ENCODE results near the gene FMN1.

FMN1 gene

GRCh38 chr15:33040496-33040895 is 154.0 kb downstream of the FMN1 start:
- H3K36me3 ChIP-seq (ENCODE audit: control insufficient read depth, low read depth, low read length): no peaks in the 10 kb centered on the region
- H3K9me3 ChIP-seq (ENCODE audit: control insufficient read depth, low read depth, low read length): no peaks in the 10 kb centered on the region
- H3K9ac ChIP-seq (ENCODE audit: low read length): no peak overlapping the region
- no peak overlapping the region for H3K4me3 ChIP-seq (ENCODE audit: low read length)
- no peaks in the 10 kb centered on the region for H3K4me1 ChIP-seq (ENCODE audit: control insufficient read depth, low read depth, low read length)
- H3K27me3 ChIP-seq (ENCODE audit: control insufficient read depth, insufficient read depth, low read length): no peaks in the 10 kb centered on the region
- no peak overlapping the region for H3K27ac ChIP-seq (ENCODE audit: low read length)

GRCh38 chr15:33034588-33034987 is 159.9 kb downstream of the FMN1 start:
- H3K36me3 ChIP-seq (ENCODE audit: control insufficient read depth, low read depth, low read length): no peaks in the 10 kb centered on the region
- no peak overlapping the region for H3K27ac ChIP-seq (ENCODE audit: low read length)
- H3K4me1 ChIP-seq (ENCODE audit: control insufficient read depth, low read depth, low read length): no peaks in the 10 kb centered on the region
- no peak overlapping the region for H3K9ac ChIP-seq (ENCODE audit: low read length)
- no peak overlapping the region for H3K4me3 ChIP-seq (ENCODE audit: low read length)
- no peaks in the 10 kb centered on the region for H3K27me3 ChIP-seq (ENCODE audit: control insufficient read depth, insufficient read depth, low read length)
- no peaks in the 10 kb centered on the region for H3K9me3 ChIP-seq (ENCODE audit: control insufficient read depth, low read depth, low read length)

GRCh38 chr15:33032053-33032452 is 162.5 kb downstream of the FMN1 start:
- no peaks in the 10 kb centered on the region for H3K9me3 ChIP-seq (ENCODE audit: control insufficient read depth, low read depth, low read length)
- no peak overlapping the region for H3K4me3 ChIP-seq (ENCODE audit: low read length)
- H3K27ac ChIP-seq (ENCODE audit: low read length): no peak overlapping the region
- no peaks in the 10 kb centered on the region for H3K27me3 ChIP-seq (ENCODE audit: control insufficient read depth, insufficient read depth, low read length)
- H3K9ac ChIP-seq (ENCODE audit: low read length): no peak overlapping the region
- H3K4me1 ChIP-seq (ENCODE audit: control insufficient read depth, low read depth, low read length): no peaks in the 10 kb centered on the region
- H3K36me3 ChIP-seq (ENCODE audit: control insufficient read depth, low read depth, low read length): no peaks in the 10 kb centered on the region

- no peaks in the 10 kb centered on the region for H3K9me3 ChIP-seq (ENCODE audit: control insufficient read depth, low read depth, low read length)
- no peak overlapping the region for H3K9ac ChIP-seq (ENCODE audit: low read length)
- H3K4me3 ChIP-seq (ENCODE audit: low read length): no peak overlapping the region
- no peaks in the 10 kb centered on the region for H3K27me3 ChIP-seq (ENCODE audit: control insufficient read depth, insufficient read depth, low read length)
- H3K36me3 ChIP-seq (ENCODE audit: control insufficient read depth, low read depth, low read length): no peaks in the 10 kb centered on the region
- no peaks in the 10 kb centered on the region for H3K4me1 ChIP-seq (ENCODE audit: control insufficient read depth, low read depth, low read length)
- H3K27ac ChIP-seq (ENCODE audit: low read length): no peak overlapping the region
These were observed 163.1 kb downstream of the FMN1 start for GRCh38 chr15:33031324-33031821.

GRCh38 chr15:33030315-33030714 is 164.2 kb downstream of the FMN1 start:
- Histone ChIP-seq H3K4me3 (ENCODE audit: low read length) (no peak overlapping the region), H3K27me3 (ENCODE audit: control insufficient read depth, insufficient read depth, low read length) (no peaks in the 10 kb centered on the region), H3K27ac (ENCODE audit: low read length) (no peak overlapping the region), H3K4me1 (ENCODE audit: control insufficient read depth, low read depth, low read length) (no peaks in the 10 kb centered on the region), H3K9me3 (ENCODE audit: control insufficient read depth, low read depth, low read length) (no peaks in the 10 kb centered on the region), H3K9ac (ENCODE audit: low read length) (no peak overlapping the region), H3K36me3 (ENCODE audit: control insufficient read depth, low read depth, low read length) (no peaks in the 10 kb centered on the region)

- Histone ChIP-seq H3K27me3 (ENCODE audit: control insufficient read depth, insufficient read depth, low read length) (no peaks in the 10 kb centered on the region), H3K4me1 (ENCODE audit: control insufficient read depth, low read depth, low read length) (no peaks in the 10 kb centered on the region), H3K36me3 (ENCODE audit: control insufficient read depth, low read depth, low read length) (no peaks in the 10 kb centered on the region), H3K9me3 (ENCODE audit: control insufficient read depth, low read depth, low read length) (no peaks in the 10 kb centered on the region), H3K27ac (ENCODE audit: low read length) (no peak overlapping the region), H3K4me3 (ENCODE audit: low read length) (no peak overlapping the region), H3K9ac (ENCODE audit: low read length) (no peak overlapping the region)
These were observed 165.3 kb downstream of the FMN1 start for GRCh38 chr15:33029109-33029652.

- Histone ChIP-seq H3K27ac (ENCODE audit: low read length) (no peak overlapping the region), H3K4me3 (ENCODE audit: low read length) (no peak overlapping the region), H3K36me3 (ENCODE audit: control insufficient read depth, low read depth, low read length) (no peaks in the 10 kb centered on the region), H3K27me3 (ENCODE audit: control insufficient read depth, insufficient read depth, low read length) (no peaks in the 10 kb centered on the region), H3K9me3 (ENCODE audit: control insufficient read depth, low read depth, low read length) (no peaks in the 10 kb centered on the region), H3K4me1 (ENCODE audit: control insufficient read depth, low read depth, low read length) (no peaks in the 10 kb centered on the region), H3K9ac (ENCODE audit: low read length) (no peak overlapping the region)
These were observed 166.0 kb downstream of the FMN1 start for GRCh38 chr15:33028495-33028894.

- H3K4me3 ChIP-seq (ENCODE audit: low read length): no peak overlapping the region
- H3K27ac ChIP-seq (ENCODE audit: low read length): no peak overlapping the region
These were observed 167.0 kb downstream of the FMN1 start for GRCh38 chr15:33027306-33028035.

GRCh38 chr15:33026614-33027013 is 167.9 kb downstream of the FMN1 start:
- Histone ChIP-seq H3K9me3 (ENCODE audit: control insufficient read depth, low read depth, low read length) (no peaks in the 10 kb centered on the region), H3K4me3 (ENCODE audit: low read length) (no peak overlapping the region), H3K36me3 (ENCODE audit: control insufficient read depth, low read depth, low read length) (no peaks in the 10 kb centered on the region), H3K27ac (ENCODE audit: low read length) (no peak overlapping the region), H3K27me3 (ENCODE audit: control insufficient read depth, insufficient read depth, low read length) (no peaks in the 10 kb centered on the region), H3K9ac (ENCODE audit: low read length) (no peak overlapping the region), H3K4me1 (ENCODE audit: control insufficient read depth, low read depth, low read length) (peaks cover 8% of the 10 kb centered on the region)

More at GRCh38 chr15:33027306-33028035, 167.0 kb downstream of the FMN1 start:
- no peaks in the 10 kb centered on the region for H3K36me3 ChIP-seq (ENCODE audit: control insufficient read depth, low read depth, low read length)
- H3K27me3 ChIP-seq (ENCODE audit: control insufficient read depth, insufficient read depth, low read length): no peaks in the 10 kb centered on the region
- H3K4me1 ChIP-seq (ENCODE audit: control insufficient read depth, low read depth, low read length): peaks cover 4% of the 10 kb centered on the region
- H3K9me3 ChIP-seq (ENCODE audit: control insufficient read depth, low read depth, low read length): no peaks in the 10 kb centered on the region
- no peak overlapping the region for H3K9ac ChIP-seq (ENCODE audit: low read length)

GRCh38 chr15:33022629-33023028 is 171.9 kb downstream of the FMN1 start:
- Histone ChIP-seq H3K4me1 (ENCODE audit: control insufficient read depth, low read depth, low read length) (peaks cover 8% of the 10 kb centered on the region), H3K27ac (ENCODE audit: low read length) (no peak overlapping the region), H3K27me3 (ENCODE audit: control insufficient read depth, insufficient read depth, low read length) (no peaks in the 10 kb centered on the region), H3K9me3 (ENCODE audit: control insufficient read depth, low read depth, low read length) (no peaks in the 10 kb centered on the region), H3K9ac (ENCODE audit: low read length) (no peak overlapping the region), H3K36me3 (ENCODE audit: control insufficient read depth, low read depth, low read length) (no peaks in the 10 kb centered on the region), H3K4me3 (ENCODE audit: low read length) (no peak overlapping the region)

GRCh38 chr15:33021806-33022389 is 172.6 kb downstream of the FMN1 start:
- Histone ChIP-seq H3K27me3 (ENCODE audit: control insufficient read depth, insufficient read depth, low read length) (no peaks in the 10 kb centered on the region), H3K9me3 (ENCODE audit: control insufficient read depth, low read depth, low read length) (no peaks in the 10 kb centered on the region), H3K36me3 (ENCODE audit: control insufficient read depth, low read depth, low read length) (no peaks in the 10 kb centered on the region), H3K4me1 (ENCODE audit: control insufficient read depth, low read depth, low read length) (peaks cover 8% of the 10 kb centered on the region), H3K27ac (ENCODE audit: low read length) (no peak overlapping the region), H3K9ac (ENCODE audit: low read length) (no peak overlapping the region), H3K4me3 (ENCODE audit: low read length) (no peak overlapping the region)

All from iPS-18a (cell line).